GM10266 (cell line): ENCODE results near the gene FOSB.

ENCODE experiments used
- DNase-seq: peaks from one replicate; pipeline ENCODE4 v3.0.0; 2012; ENCODE audit errors: extremely low spot score
- TF ChIP-seq, protein P1 (sequence below): IDR thresholded peaks from 2 replicates; pipeline ENCODE4 v1.5.1; 2012; ENCODE audit warnings: mild to moderate bottlenecking, low read depth; ENCODE audit not compliant: control insufficient read depth, insufficient read depth; ENCODE audit errors: missing control alignments

Gene FOSB

DNA sequence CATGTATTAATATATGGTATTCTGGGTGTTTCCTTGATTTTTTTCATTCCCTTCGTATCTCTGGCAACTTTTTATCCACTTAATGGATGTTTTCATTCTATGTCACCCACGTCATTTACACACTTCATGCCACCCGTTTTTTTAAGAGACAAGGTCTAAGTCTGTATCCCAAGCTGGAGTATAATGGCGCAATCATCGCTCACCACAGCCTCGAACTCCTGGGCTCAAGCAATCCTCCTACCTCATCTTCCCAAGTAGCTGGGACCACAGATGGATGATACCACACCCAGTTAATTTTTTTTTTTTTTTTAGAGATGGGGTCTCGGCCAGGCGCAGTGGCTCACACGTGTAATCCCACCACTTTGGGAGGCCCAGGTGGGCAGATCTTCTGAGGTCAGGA, 36.1 kb downstream of the FOSB start:
- DNase-seq, result no peak
- TF ChIP-seq, protein P1, sequence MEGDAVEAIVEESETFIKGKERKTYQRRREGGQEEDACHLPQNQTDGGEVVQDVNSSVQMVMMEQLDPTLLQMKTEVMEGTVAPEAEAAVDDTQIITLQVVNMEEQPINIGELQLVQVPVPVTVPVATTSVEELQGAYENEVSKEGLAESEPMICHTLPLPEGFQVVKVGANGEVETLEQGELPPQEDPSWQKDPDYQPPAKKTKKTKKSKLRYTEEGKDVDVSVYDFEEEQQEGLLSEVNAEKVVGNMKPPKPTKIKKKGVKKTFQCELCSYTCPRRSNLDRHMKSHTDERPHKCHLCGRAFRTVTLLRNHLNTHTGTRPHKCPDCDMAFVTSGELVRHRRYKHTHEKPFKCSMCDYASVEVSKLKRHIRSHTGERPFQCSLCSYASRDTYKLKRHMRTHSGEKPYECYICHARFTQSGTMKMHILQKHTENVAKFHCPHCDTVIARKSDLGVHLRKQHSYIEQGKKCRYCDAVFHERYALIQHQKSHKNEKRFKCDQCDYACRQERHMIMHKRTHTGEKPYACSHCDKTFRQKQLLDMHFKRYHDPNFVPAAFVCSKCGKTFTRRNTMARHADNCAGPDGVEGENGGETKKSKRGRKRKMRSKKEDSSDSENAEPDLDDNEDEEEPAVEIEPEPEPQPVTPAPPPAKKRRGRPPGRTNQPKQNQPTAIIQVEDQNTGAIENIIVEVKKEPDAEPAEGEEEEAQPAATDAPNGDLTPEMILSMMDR, result no peak

DNA sequence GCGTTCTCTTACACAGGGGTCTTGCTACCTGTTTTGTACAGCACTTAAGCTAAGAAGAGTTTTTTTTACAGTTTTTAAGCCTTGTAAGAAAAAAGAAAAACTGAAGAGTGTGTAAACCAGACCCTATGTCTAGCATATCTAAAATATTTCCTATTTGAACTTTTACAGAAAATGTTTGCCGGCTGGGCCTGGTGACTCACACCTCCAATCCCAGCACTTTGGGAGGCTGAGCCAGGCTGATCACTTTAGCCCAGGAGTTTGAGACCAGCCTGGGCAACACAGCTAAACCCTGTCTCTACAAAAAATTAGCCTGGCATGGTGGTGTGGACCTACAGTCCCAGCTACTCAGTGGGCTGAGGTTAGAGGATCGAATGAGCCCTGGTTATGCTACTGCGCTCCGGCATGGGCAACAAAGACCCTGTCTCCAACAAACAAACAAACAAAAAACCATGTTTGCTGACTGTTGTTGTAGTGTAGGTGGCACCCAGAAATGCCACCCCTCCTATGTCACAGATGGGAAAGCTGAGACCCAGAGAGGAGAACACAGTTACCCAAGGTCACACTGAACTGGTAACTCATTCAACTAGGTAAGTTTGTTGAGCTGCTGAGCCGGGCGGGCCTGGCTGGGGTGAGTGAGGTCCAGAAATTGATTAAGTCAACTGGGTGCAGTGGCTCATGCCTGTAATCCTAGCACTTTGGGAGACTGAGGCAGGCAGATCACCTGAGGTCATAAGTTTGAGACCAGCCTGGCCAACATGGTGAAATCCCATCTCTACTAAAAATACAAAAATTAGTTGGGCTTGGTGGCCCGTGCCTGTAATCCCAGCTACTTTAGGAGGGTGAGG, 37.6 kb downstream of the FOSB start:
- TF ChIP-seq, protein P1, result no peak
- DNase-seq, result no peak

DNA sequence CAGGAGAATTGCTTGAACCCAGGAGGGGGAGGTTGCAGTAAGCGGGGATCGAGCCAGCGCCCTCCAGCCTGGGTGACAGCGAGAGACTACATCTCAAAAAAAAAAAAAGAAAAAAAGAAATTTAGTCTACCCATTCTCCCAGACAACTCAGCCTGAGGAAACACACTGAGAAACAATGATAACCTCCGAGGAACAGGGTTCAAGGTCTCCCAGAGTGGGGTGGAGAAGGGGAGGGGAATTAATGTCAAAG, 38.1 kb downstream of the FOSB start:
- DNase-seq, result peak; percentile 8
- TF ChIP-seq, protein P1, result no peak

GRCh38 chr19:45506246-45506988, 38.6 kb downstream of the FOSB start:
- DNase-seq, result peak; percentile 95
- TF ChIP-seq, protein P1, result peak; percentile 77

GRCh38 chr19:45506989-45507871, 39.4 kb downstream of the FOSB start, which contains the start of gene VASP:
TSS of gene VASP (plus strand) at chr19:45507479. CDS start at chr19:45507772, 293 bp downstream.
- TF ChIP-seq, protein P1, result no peak
- peak; percentile 91 for DNase-seq

GRCh38 chr19:45507872-45508416, 40.1 kb downstream of the FOSB start:
- DNase-seq, result no peak
- TF ChIP-seq, protein P1, result no peak
